ENCODE measurements around the gene PSMB10.

PSMB10 gene

GRCh38 chr16:67892375-67892774 is 44.3 kb downstream of the PSMB10 start:
- DNase-seq (ENCODE audit: low spot score): no peak

GRCh38 chr16:67888331-67888730 is 48.3 kb downstream of the PSMB10 start:
- DNase-seq (ENCODE audit: low spot score): no peak

GRCh38 chr16:67886387-67886786 is 50.3 kb downstream of the PSMB10 start:
- no peak for DNase-seq (ENCODE audit: low spot score)

GRCh38 chr16:67885976-67886375 is 50.7 kb downstream of the PSMB10 start:
- no peak for DNase-seq (ENCODE audit: low spot score)

GRCh38 chr16:67885545-67885944 is 51.1 kb downstream of the PSMB10 start:
- no peak for DNase-seq (ENCODE audit: low spot score)

GRCh38 chr16:67884684-67885083 is 52.0 kb downstream of the PSMB10 start, which contains the start of gene NRN1L:
Gene NRN1L (plus strand): TSS chr16:67884885. CDS start chr16:67884904, 19 bp downstream.
- peak; percentile 70 for DNase-seq (ENCODE audit: low spot score)

Measured in kidney tubule cell (primary cell).